Fibroblast of lung (primary cell): Measurements from ENCODE around the gene DNAJC5. TPM values are rescaled to one million over a fixed set of nuclear protein-coding genes. Genes with fewer than 3 reads are reported as not detected.
A peak's percentile ranks its signal among the peaks of the same experiment; 100 is the strongest.
"Not testable (repeated sequence)": the region's sequence is repeated elsewhere in the genome, so short reads cannot be mapped to it uniquely, and the experiment has no call there.

Experiments used
- DNase-seq, 2 donors: peaks; one replicate each; pipeline versions ENCODE4 v3.0.0 to v3.0.0-alpha.2; 2010; ENCODE audit warnings: low read depth in 2 of 2
- H2AFZ ChIP-seq: 2 replicates; pipeline ENCODE4 v1.5.1; 2012; ENCODE audit warnings: low read length, control low read depth, inconsistent platforms
- H3K27ac ChIP-seq: 2 replicates; pipeline ENCODE4 v1.5.1; 2011; ENCODE audit warnings: low read length, control low read depth; ENCODE audit not compliant: insufficient read depth
- H3K27me3 ChIP-seq: 2 replicates; pipeline ENCODE4 v1.5.1; 2011; ENCODE audit warnings: mild to moderate bottlenecking, low read length; ENCODE audit not compliant: control insufficient read depth, insufficient read depth
- H3K36me3 ChIP-seq: 2 replicates; pipeline ENCODE4 v1.5.1; 2011; ENCODE audit warnings: low read length; ENCODE audit not compliant: control insufficient read depth, insufficient read depth
- H3K4me1 ChIP-seq: 2 replicates; pipeline ENCODE4 v1.5.1; 2011; ENCODE audit warnings: low read length; ENCODE audit not compliant: control insufficient read depth, insufficient read depth; ENCODE audit errors: extremely low read depth
- H3K4me2 ChIP-seq: 2 replicates; pipeline ENCODE4 v1.5.1; 2011; ENCODE audit warnings: low read length, control low read depth; ENCODE audit not compliant: insufficient read depth; ENCODE audit errors: extremely low read depth
- H3K4me3 ChIP-seq, 4 experiments: fragments of 200-600 bp in 1 of 4; sonication (generic) in 1 of 4; replicated peaks in 1 of 4; 2 replicates each; pipeline ENCODE4 v1.5.1; 2011 to 2016; ENCODE audit warnings: low read length in 4 of 4, low read depth in 3 of 4, mild to moderate bottlenecking in 3 of 4, control low read depth in 2 of 4, inconsistent platforms in 1 of 4, mixed read lengths in 1 of 4; ENCODE audit not compliant: insufficient read depth in 1 of 4; ENCODE audit errors: control extremely low read depth in 1 of 4
- H3K79me2 ChIP-seq: 2 replicates; pipeline ENCODE4 v1.5.1; 2012; ENCODE audit warnings: mild to moderate bottlenecking, low read length, inconsistent platforms; ENCODE audit not compliant: control insufficient read depth, insufficient read depth
- H3K9ac ChIP-seq: 2 replicates; pipeline ENCODE4 v1.5.1; 2011; ENCODE audit warnings: mild to moderate bottlenecking, low read length, control low read depth; ENCODE audit not compliant: insufficient read depth
- H3K9me3 ChIP-seq: 2 replicates; pipeline ENCODE4 v1.5.1; 2012; ENCODE audit warnings: low read depth, low read length; ENCODE audit not compliant: control insufficient read depth, insufficient read depth
- H4K20me1 ChIP-seq: 2 replicates; pipeline ENCODE4 v1.5.1; 2011; ENCODE audit warnings: low read length; ENCODE audit not compliant: control insufficient read depth, insufficient read depth; ENCODE audit errors: extremely low read depth
- CTCF ChIP-seq, 2 donors: IDR thresholded peaks in 1 of 2; conservative IDR thresholded peaks in 1 of 2; 1 replicate in 1 of 2; 2 replicates in 1 of 2; pipeline ENCODE4 v1.5.1; 2011 to 2012; ENCODE audit warnings: low read length in 2 of 2, control low read depth in 1 of 2, inconsistent platforms in 1 of 2, low read depth in 1 of 2, mild to moderate bottlenecking in 1 of 2
- EZH2 ChIP-seq: IDR thresholded peaks from 2 replicates; pipeline ENCODE4 v1.5.1; 2012; ENCODE audit warnings: low read length, control low read depth, mild to moderate bottlenecking; ENCODE audit errors: missing control alignments
- polyA plus RNA-seq, 2 donors: library from polyadenylated mRNA; depleted of rRNA in 1 of 2; stranded (reverse) in 1 of 2; unstranded in 1 of 2; fragments of >200 nt; gene quantifications; 2 replicates each; pipeline ENCODE4 v1.2.1, GENCODE V29; 2011 to 2012; ENCODE audit warnings: missing spikeins in 1 of 2
- total RNA-seq: library from RNA; depleted of rRNA; stranded (reverse); fragments of >200 nt; gene quantifications from 2 replicates; pipeline ENCODE4 v1.2.1, GENCODE V29; 2014

Gene DNAJC5
- total and polyA plus RNA-seq, 2 donors (not counting 1 experiment from before 2014, with no cell fraction given), result 29.6 to 48.9 TPM

GRCh38 chr20:63970714-63971431, 75.9 kb downstream of the DNAJC5 start:
- H2AFZ ChIP-seq, result no peak overlapping the region
- H3K4me3 ChIP-seq, result peak overlapping the region in 1 of 4 experiments; percentile 72
- H3K27me3 ChIP-seq, result no peaks in the 10 kb centered on the region
- TF ChIP-seq EZH2 (no peak), CTCF (conservative IDR thresholded peaks at IDR 0.05 in 1 of 2, IDR thresholded peaks at IDR 0.05 in 1 of 2; ENCODE audit: low read depth in 1 of 2, low read length in 2 of 2) (no peak)
- peaks cover 10% of the 10 kb centered on the region for H3K79me2 ChIP-seq
- H3K27ac ChIP-seq, result no peak overlapping the region
- H4K20me1 ChIP-seq, result no peaks in the 10 kb centered on the region
- no peaks in the 10 kb centered on the region for H3K9me3 ChIP-seq
- no peak overlapping the region for H3K9ac ChIP-seq
- peaks cover 13% of the 10 kb centered on the region for H3K36me3 ChIP-seq
- H3K4me2 ChIP-seq, result no peak overlapping the region
- DNase-seq, result no peak
- H3K4me1 ChIP-seq, result peaks cover 11% of the 10 kb centered on the region

- not testable (repeated sequence) for H3K79me2 ChIP-seq, H4K20me1 ChIP-seq, H3K4me2 ChIP-seq, H3K9me3 ChIP-seq, H2AFZ ChIP-seq, H3K36me3 ChIP-seq, H3K9ac ChIP-seq, H3K27ac ChIP-seq, H3K4me3 ChIP-seq, H3K27me3 ChIP-seq, DNase-seq
- H3K4me1 ChIP-seq, result peaks cover 11% of the 10 kb centered on the region
Observed at GRCh38 chr20:63971960-63972311, 77.0 kb downstream of the DNAJC5 start.

- TF ChIP-seq CTCF (conservative IDR thresholded peaks at IDR 0.05 in 1 of 2, IDR thresholded peaks at IDR 0.05 in 1 of 2; ENCODE audit: low read depth in 1 of 2, low read length in 2 of 2) (no peak), EZH2 (no peak)
- no peak for DNase-seq
Observed at GRCh38 chr20:63972312-63973159, 77.6 kb downstream of the DNAJC5 start.

More at GRCh38 chr20:63972312-63973159, 77.6 kb downstream of the DNAJC5 start:
- H3K4me3 ChIP-seq, result no peak overlapping the region
- H4K20me1 ChIP-seq, result no peaks in the 10 kb centered on the region
- H3K79me2 ChIP-seq, result peaks cover 10% of the 10 kb centered on the region
- H3K9ac ChIP-seq, result no peak overlapping the region
- peaks cover 2% of the 10 kb centered on the region for H3K36me3 ChIP-seq
- peaks cover 12% of the 10 kb centered on the region for H3K4me1 ChIP-seq
- no peaks in the 10 kb centered on the region for H3K27me3 ChIP-seq
- no peaks in the 10 kb centered on the region for H3K9me3 ChIP-seq
- no peak overlapping the region for H3K4me2 ChIP-seq
- H2AFZ ChIP-seq, result no peak overlapping the region
- no peak overlapping the region for H3K27ac ChIP-seq
